ENCODE data around the gene IL19. TPM values are rescaled to one million over a fixed set of nuclear protein-coding genes. Genes with fewer than 3 reads are reported as not detected.

Gene IL19
- total RNA-seq, 1 experiment from 2014 or later, result not detected

DNA sequence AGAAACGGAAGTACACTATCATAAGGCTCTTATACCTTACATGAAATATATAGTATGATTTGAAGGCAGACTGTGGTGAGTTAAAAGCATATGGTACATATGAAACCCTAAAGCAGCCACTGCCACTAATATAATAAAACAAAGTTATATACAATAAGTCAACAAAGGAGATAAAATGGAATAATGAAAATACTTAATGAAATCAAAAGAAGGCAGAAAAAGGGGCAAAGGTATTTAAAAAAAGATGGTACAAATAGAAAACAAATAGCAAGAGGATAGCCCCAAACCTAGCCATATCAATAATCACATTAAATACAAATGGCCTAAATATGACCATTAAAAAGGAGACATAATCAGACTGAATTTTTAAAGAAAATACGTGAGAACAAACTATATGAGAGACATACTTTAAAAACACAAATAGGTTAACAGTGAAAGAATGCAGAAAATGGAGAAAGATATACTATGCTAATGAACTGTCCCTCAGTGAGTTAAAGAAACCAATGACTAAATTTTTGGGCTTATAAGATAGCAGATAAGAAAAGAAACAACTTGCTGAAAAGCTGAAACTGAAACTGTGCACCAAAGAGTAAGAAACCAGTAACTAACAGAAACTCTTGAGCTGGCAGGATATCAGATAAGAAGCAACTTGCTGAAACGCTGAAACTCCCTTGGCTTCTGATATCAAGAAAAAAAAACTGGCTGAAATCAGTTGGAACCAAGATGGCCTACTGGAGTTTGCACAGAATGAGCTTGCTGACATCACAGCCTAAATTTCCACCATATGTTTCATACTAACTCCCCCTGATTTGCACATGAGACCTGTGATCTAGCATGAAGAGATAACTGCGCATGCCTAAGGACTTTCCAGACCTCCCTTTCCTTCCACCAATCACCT lies 46.1 kb downstream of the IL19 start (continued):
- TF ChIP-seq ZNF219 (CRISPR knock-in tag; IDR thresholded peaks at IDR 0.05; ENCODE audit: borderline replicate concordance) (no peak), SP1 (CRISPR knock-in tag; conservative IDR thresholded peaks at IDR 0.05) (no peak)
- TF ChIP-seq, protein P1, sequence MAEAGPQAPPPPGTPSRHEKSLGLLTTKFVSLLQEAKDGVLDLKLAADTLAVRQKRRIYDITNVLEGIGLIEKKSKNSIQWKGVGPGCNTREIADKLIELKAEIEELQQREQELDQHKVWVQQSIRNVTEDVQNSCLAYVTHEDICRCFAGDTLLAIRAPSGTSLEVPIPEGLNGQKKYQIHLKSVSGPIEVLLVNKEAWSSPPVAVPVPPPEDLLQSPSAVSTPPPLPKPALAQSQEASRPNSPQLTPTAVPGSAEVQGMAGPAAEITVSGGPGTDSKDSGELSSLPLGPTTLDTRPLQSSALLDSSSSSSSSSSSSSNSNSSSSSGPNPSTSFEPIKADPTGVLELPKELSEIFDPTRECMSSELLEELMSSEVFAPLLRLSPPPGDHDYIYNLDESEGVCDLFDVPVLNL (CRISPR knock-in tag; IDR thresholded peaks at IDR 0.05; ENCODE audit: borderline replicate concordance, low read depth), result no peak
- TF ChIP-seq, protein P2, sequence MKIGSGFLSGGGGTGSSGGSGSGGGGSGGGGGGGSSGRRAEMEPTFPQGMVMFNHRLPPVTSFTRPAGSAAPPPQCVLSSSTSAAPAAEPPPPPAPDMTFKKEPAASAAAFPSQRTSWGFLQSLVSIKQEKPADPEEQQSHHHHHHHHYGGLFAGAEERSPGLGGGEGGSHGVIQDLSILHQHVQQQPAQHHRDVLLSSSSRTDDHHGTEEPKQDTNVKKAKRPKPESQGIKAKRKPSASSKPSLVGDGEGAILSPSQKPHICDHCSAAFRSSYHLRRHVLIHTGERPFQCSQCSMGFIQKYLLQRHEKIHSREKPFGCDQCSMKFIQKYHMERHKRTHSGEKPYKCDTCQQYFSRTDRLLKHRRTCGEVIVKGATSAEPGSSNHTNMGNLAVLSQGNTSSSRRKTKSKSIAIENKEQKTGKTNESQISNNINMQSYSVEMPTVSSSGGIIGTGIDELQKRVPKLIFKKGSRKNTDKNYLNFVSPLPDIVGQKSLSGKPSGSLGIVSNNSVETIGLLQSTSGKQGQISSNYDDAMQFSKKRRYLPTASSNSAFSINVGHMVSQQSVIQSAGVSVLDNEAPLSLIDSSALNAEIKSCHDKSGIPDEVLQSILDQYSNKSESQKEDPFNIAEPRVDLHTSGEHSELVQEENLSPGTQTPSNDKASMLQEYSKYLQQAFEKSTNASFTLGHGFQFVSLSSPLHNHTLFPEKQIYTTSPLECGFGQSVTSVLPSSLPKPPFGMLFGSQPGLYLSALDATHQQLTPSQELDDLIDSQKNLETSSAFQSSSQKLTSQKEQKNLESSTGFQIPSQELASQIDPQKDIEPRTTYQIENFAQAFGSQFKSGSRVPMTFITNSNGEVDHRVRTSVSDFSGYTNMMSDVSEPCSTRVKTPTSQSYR (CRISPR knock-in tag; IDR thresholded peaks at IDR 0.05), result no peak
- TF ChIP-seq, protein P3, sequence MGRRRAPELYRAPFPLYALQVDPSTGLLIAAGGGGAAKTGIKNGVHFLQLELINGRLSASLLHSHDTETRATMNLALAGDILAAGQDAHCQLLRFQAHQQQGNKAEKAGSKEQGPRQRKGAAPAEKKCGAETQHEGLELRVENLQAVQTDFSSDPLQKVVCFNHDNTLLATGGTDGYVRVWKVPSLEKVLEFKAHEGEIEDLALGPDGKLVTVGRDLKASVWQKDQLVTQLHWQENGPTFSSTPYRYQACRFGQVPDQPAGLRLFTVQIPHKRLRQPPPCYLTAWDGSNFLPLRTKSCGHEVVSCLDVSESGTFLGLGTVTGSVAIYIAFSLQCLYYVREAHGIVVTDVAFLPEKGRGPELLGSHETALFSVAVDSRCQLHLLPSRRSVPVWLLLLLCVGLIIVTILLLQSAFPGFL (CRISPR knock-in tag; IDR thresholded peaks at IDR 0.05; ENCODE audit: borderline replicate concordance), result no peak
- TF ChIP-seq, protein P4, sequence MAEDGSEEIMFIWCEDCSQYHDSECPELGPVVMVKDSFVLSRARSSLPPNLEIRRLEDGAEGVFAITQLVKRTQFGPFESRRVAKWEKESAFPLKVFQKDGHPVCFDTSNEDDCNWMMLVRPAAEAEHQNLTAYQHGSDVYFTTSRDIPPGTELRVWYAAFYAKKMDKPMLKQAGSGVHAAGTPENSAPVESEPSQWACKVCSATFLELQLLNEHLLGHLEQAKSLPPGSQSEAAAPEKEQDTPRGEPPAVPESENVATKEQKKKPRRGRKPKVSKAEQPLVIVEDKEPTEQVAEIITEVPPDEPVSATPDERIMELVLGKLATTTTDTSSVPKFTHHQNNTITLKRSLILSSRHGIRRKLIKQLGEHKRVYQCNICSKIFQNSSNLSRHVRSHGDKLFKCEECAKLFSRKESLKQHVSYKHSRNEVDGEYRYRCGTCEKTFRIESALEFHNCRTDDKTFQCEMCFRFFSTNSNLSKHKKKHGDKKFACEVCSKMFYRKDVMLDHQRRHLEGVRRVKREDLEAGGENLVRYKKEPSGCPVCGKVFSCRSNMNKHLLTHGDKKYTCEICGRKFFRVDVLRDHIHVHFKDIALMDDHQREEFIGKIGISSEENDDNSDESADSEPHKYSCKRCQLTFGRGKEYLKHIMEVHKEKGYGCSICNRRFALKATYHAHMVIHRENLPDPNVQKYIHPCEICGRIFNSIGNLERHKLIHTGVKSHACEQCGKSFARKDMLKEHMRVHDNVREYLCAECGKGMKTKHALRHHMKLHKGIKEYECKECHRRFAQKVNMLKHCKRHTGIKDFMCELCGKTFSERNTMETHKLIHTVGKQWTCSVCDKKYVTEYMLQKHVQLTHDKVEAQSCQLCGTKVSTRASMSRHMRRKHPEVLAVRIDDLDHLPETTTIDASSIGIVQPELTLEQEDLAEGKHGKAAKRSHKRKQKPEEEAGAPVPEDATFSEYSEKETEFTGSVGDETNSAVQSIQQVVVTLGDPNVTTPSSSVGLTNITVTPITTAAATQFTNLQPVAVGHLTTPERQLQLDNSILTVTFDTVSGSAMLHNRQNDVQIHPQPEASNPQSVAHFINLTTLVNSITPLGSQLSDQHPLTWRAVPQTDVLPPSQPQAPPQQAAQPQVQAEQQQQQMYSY (CRISPR knock-in tag; IDR thresholded peaks at IDR 0.05), result no peak

DNA sequence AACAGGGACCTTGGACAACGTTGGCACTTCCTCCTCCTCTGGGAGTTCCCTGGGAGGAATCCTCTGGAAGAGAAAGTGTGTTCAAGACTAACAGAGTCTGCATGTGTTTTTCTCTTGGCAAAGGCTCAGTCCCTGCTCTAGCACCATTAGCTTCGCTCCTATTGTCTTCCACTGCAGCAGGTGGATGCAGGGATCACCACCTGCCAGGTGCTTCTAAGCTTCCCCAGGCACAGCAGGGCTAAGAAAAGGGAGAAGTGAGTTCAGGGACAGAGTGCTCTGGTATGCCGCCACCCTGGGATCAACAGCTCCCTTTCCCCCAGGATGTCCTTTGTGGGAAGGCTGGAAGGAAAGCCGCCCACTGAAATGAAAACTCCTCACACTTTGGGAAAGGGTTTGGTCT lies 50.9 kb downstream of the IL19 start:
- H3K27ac Mint-ChIP-seq, result no peak overlapping the region
- ChIA-PET CTCF (interaction anchor here (0.9 to 1.2 kb wide), 2 partner anchors 12 to 87 kb away, joined by 4 to 7 read pairs; no protein-coding TSS in a partner anchor), POLR2A (no interaction called here)
- no peaks in the 10 kb centered on the region for H3K36me3 Mint-ChIP-seq
- no peaks in the 10 kb centered on the region for H3K9me3 Mint-ChIP-seq
- H3K27me3 Mint-ChIP-seq (ENCODE audit: low read depth), result peaks cover 5% of the 10 kb centered on the region; the same call in 1 of the 2 replicates
- H3K4me1 Mint-ChIP-seq, result peaks cover 12% of the 10 kb centered on the region
- H3K4me3 Mint-ChIP-seq, result no peak overlapping the region
- DNase-seq (ENCODE audit: low spot score), result no peak
- ATAC-seq, result peak; percentile 48
- TF ChIP-seq ATF1 (CRISPR knock-in tag; IDR thresholded peaks at IDR 0.05) (no peak), ZNF121 (CRISPR knock-in tag; IDR thresholded peaks at IDR 0.05) (no peak), MYBL2 (CRISPR knock-in tag; IDR thresholded peaks at IDR 0.05) (no peak), KAT7 (CRISPR knock-in tag; IDR thresholded peaks at IDR 0.05; ENCODE audit: borderline replicate concordance) (no peak), ZNF232 (CRISPR knock-in tag; IDR thresholded peaks at IDR 0.05) (no peak), HMGA2 (CRISPR knock-in tag; IDR thresholded peaks at IDR 0.05) (no peak), ZNF416 (CRISPR knock-in tag; IDR thresholded peaks at IDR 0.05) (no peak), FOXK1 (CRISPR knock-in tag; IDR thresholded peaks at IDR 0.05) (no peak), OVOL2 (CRISPR knock-in tag; IDR thresholded peaks at IDR 0.05; ENCODE audit: borderline replicate concordance) (no peak), IRF2 (CRISPR knock-in tag; IDR thresholded peaks at IDR 0.05; ENCODE audit: borderline replicate concordance, low read depth) (no peak)
- TF ChIP-seq, protein P5, sequence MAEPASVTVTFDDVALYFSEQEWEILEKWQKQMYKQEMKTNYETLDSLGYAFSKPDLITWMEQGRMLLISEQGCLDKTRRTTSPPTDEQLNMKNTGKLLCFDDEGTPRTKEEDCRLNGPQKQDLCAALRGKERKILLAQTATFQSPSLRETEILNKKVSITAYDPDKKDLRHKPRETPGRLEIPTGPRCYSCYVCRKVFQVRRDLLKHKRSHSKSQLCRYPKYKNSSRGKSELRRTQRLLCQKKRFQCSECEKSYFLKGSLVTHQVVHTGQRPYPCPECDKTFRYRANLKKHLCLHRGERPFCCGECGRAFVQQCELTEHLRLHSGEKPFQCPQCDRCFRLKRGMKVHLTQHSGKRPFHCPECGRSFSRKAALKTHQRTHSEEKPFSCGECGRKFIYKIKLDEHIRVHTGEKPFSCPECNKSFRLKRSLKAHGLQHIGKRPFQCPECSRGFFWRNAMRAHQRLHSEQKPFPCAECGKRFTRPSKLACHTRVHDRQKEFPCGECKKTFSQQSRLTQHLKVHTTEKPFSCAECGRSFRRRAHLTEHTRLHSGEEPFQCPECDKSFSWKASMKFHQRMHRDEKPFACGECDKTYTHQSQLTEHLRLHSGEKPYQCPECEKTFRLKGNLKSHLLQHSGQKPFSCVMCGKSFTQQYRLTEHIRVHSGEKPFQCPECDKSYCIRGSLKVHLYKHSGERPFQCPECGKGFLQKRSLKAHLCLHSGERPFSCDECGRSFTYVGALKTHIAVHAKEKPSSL (CRISPR knock-in tag; conservative IDR thresholded peaks at IDR 0.05), result no peak
- TF ChIP-seq, protein P6, sequence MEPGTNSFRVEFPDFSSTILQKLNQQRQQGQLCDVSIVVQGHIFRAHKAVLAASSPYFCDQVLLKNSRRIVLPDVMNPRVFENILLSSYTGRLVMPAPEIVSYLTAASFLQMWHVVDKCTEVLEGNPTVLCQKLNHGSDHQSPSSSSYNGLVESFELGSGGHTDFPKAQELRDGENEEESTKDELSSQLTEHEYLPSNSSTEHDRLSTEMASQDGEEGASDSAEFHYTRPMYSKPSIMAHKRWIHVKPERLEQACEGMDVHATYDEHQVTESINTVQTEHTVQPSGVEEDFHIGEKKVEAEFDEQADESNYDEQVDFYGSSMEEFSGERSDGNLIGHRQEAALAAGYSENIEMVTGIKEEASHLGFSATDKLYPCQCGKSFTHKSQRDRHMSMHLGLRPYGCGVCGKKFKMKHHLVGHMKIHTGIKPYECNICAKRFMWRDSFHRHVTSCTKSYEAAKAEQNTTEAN (CRISPR knock-in tag; IDR thresholded peaks at IDR 0.05), result no peak
- TF ChIP-seq, protein P7, sequence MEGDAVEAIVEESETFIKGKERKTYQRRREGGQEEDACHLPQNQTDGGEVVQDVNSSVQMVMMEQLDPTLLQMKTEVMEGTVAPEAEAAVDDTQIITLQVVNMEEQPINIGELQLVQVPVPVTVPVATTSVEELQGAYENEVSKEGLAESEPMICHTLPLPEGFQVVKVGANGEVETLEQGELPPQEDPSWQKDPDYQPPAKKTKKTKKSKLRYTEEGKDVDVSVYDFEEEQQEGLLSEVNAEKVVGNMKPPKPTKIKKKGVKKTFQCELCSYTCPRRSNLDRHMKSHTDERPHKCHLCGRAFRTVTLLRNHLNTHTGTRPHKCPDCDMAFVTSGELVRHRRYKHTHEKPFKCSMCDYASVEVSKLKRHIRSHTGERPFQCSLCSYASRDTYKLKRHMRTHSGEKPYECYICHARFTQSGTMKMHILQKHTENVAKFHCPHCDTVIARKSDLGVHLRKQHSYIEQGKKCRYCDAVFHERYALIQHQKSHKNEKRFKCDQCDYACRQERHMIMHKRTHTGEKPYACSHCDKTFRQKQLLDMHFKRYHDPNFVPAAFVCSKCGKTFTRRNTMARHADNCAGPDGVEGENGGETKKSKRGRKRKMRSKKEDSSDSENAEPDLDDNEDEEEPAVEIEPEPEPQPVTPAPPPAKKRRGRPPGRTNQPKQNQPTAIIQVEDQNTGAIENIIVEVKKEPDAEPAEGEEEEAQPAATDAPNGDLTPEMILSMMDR (IDR thresholded peaks at IDR 0.05), result no peak

Measured in WTC11 (cell line).